ENCODE measurements around the gene OSBPL2. TPM values are rescaled to one million over a fixed set of nuclear protein-coding genes. Genes with fewer than 3 reads are reported as not detected.

The OSBPL2 gene
- total and polyA plus RNA-seq, 2 experiments from 2014 or later: 16.6 to 31.2 TPM

GRCh38 chr20:62197311-62197710, 41.0 kb upstream of the OSBPL2 start:
- Histone ChIP-seq H3K4me1 (ENCODE audit: insufficient read depth) (no peaks in the 10 kb centered on the region), H3K9me2 (ENCODE audit: insufficient read depth) (no peaks in the 10 kb centered on the region), H2AFZ (no peak overlapping the region), H3K79me2 (replicated peaks; ENCODE audit: insufficient read depth) (no peaks in the 10 kb centered on the region), H4K20me1 (replicated peaks; ENCODE audit: insufficient read depth) (no peaks in the 10 kb centered on the region), H3K27ac (ENCODE audit: low read depth) (no peak overlapping the region), H3F3A (replicated peaks; ENCODE audit: low read depth) (no peaks in the 10 kb centered on the region), H3K4me2 (no peak overlapping the region), H3K27me3 (ENCODE audit: insufficient read depth) (no peaks in the 10 kb centered on the region), H3K4me3 (no peak overlapping the region), H3K36me3 (ENCODE audit: insufficient read depth) (no peaks in the 10 kb centered on the region; the same call in none of the 2 replicates)
- Mint-ChIP-seq H3K27me3 (ENCODE audit: insufficient read depth, low read depth, poor library complexity) (peaks cover 4% of the 10 kb centered on the region), H3K4me3 (no peak overlapping the region), H3K4me1 (no peaks in the 10 kb centered on the region), H3K36me3 (ENCODE audit: low read depth) (peaks cover 42% of the 10 kb centered on the region), H3K27ac (no peak overlapping the region), H3K9me3 (no peaks in the 10 kb centered on the region)
- ATAC-seq (no peak), DNase-seq (ENCODE audit: low spot score) (no peak)
- TF ChIP-seq EZH2 (IDR thresholded peaks at IDR 0.05; ENCODE audit: low read depth, unreplicated experiment) (no peak), ZNF331 (CRISPR knock-in tag; IDR thresholded peaks at IDR 0.05; ENCODE audit: low read depth) (no peak), EZH2phosphoT487 (IDR thresholded peaks at IDR 0.05; ENCODE audit: unreplicated experiment) (no peak), ETS1 (IDR thresholded peaks at IDR 0.05) (no peak), CREB1 (CRISPR knock-in tag; IDR thresholded peaks at IDR 0.05; ENCODE audit: low read depth) (no peak), JUNB (IDR thresholded peaks at IDR 0.05; ENCODE audit: unreplicated experiment) (no peak), ZNF114 (CRISPR knock-in tag; IDR thresholded peaks at IDR 0.05) (no peak), STAT1 (IDR thresholded peaks at IDR 0.05; ENCODE audit: unreplicated experiment) (no peak), NANOG (IDR thresholded peaks at IDR 0.05; ENCODE audit: borderline replicate concordance) (no peak), POLR2AphosphoS5 (IDR thresholded peaks at IDR 0.05; ENCODE audit: low read depth) (no peak)
- TF ChIP-seq, protein P1, sequence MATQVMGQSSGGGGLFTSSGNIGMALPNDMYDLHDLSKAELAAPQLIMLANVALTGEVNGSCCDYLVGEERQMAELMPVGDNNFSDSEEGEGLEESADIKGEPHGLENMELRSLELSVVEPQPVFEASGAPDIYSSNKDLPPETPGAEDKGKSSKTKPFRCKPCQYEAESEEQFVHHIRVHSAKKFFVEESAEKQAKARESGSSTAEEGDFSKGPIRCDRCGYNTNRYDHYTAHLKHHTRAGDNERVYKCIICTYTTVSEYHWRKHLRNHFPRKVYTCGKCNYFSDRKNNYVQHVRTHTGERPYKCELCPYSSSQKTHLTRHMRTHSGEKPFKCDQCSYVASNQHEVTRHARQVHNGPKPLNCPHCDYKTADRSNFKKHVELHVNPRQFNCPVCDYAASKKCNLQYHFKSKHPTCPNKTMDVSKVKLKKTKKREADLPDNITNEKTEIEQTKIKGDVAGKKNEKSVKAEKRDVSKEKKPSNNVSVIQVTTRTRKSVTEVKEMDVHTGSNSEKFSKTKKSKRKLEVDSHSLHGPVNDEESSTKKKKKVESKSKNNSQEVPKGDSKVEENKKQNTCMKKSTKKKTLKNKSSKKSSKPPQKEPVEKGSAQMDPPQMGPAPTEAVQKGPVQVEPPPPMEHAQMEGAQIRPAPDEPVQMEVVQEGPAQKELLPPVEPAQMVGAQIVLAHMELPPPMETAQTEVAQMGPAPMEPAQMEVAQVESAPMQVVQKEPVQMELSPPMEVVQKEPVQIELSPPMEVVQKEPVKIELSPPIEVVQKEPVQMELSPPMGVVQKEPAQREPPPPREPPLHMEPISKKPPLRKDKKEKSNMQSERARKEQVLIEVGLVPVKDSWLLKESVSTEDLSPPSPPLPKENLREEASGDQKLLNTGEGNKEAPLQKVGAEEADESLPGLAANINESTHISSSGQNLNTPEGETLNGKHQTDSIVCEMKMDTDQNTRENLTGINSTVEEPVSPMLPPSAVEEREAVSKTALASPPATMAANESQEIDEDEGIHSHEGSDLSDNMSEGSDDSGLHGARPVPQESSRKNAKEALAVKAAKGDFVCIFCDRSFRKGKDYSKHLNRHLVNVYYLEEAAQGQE (IDR thresholded peaks at IDR 0.05; ENCODE audit: unreplicated experiment): no peak
- TF ChIP-seq, protein P2, sequence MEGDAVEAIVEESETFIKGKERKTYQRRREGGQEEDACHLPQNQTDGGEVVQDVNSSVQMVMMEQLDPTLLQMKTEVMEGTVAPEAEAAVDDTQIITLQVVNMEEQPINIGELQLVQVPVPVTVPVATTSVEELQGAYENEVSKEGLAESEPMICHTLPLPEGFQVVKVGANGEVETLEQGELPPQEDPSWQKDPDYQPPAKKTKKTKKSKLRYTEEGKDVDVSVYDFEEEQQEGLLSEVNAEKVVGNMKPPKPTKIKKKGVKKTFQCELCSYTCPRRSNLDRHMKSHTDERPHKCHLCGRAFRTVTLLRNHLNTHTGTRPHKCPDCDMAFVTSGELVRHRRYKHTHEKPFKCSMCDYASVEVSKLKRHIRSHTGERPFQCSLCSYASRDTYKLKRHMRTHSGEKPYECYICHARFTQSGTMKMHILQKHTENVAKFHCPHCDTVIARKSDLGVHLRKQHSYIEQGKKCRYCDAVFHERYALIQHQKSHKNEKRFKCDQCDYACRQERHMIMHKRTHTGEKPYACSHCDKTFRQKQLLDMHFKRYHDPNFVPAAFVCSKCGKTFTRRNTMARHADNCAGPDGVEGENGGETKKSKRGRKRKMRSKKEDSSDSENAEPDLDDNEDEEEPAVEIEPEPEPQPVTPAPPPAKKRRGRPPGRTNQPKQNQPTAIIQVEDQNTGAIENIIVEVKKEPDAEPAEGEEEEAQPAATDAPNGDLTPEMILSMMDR (conservative IDR thresholded peaks at IDR 0.05; ENCODE audit: low read depth in 2 of 2): no peak
- TF ChIP-seq, protein P3, sequence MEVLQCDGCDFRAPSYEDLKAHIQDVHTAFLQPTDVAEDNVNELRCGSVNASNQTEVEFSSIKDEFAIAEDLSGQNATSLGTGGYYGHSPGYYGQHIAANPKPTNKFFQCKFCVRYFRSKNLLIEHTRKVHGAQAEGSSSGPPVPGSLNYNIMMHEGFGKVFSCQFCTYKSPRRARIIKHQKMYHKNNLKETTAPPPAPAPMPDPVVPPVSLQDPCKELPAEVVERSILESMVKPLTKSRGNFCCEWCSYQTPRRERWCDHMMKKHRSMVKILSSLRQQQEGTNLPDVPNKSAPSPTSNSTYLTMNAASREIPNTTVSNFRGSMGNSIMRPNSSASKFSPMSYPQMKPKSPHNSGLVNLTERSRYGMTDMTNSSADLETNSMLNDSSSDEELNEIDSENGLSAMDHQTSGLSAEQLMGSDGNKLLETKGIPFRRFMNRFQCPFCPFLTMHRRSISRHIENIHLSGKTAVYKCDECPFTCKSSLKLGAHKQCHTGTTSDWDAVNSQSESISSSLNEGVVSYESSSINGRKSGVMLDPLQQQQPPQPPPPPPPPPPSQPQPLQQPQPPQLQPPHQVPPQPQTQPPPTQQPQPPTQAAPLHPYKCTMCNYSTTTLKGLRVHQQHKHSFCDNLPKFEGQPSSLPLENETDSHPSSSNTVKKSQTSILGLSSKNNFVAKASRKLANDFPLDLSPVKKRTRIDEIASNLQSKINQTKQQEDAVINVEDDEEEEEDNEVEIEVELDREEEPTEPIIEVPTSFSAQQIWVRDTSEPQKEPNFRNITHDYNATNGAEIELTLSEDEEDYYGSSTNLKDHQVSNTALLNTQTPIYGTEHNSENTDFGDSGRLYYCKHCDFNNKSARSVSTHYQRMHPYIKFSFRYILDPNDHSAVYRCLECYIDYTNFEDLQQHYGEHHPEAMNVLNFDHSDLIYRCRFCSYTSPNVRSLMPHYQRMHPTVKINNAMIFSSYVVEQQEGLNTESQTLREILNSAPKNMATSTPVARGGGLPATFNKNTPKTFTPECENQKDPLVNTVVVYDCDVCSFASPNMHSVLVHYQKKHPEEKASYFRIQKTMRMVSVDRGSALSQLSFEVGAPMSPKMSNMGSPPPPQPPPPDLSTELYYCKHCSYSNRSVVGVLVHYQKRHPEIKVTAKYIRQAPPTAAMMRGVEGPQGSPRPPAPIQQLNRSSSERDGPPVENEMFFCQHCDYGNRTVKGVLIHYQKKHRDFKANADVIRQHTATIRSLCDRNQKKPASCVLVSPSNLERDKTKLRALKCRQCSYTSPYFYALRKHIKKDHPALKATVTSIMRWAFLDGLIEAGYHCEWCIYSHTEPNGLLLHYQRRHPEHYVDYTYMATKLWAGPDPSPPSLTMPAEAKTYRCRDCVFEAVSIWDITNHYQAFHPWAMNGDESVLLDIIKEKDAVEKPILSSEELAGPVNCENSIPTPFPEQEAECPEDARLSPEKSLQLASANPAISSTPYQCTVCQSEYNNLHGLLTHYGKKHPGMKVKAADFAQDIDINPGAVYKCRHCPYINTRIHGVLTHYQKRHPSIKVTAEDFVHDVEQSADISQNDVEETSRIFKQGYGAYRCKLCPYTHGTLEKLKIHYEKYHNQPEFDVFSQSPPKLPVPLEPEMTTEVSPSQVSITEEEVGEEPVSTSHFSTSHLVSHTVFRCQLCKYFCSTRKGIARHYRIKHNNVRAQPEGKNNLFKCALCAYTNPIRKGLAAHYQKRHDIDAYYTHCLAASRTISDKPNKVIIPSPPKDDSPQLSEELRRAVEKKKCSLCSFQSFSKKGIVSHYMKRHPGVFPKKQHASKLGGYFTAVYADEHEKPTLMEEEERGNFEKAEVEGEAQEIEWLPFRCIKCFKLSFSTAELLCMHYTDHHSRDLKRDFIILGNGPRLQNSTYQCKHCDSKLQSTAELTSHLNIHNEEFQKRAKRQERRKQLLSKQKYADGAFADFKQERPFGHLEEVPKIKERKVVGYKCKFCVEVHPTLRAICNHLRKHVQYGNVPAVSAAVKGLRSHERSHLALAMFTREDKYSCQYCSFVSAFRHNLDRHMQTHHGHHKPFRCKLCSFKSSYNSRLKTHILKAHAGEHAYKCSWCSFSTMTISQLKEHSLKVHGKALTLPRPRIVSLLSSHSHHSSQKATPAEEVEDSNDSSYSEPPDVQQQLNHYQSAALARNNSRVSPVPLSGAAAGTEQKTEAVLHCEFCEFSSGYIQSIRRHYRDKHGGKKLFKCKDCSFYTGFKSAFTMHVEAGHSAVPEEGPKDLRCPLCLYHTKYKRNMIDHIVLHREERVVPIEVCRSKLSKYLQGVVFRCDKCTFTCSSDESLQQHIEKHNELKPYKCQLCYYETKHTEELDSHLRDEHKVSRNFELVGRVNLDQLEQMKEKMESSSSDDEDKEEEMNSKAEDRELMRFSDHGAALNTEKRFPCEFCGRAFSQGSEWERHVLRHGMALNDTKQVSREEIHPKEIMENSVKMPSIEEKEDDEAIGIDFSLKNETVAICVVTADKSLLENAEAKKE (CRISPR knock-in tag; IDR thresholded peaks at IDR 0.05): no peak

Measured in GM23338 (cell line).